ES-I3 (cell line): Measurements from ENCODE around the gene ITGB1BP2.
"Not testable (repeated sequence)": the region's sequence is repeated elsewhere in the genome, so short reads cannot be mapped to it uniquely, and the experiment has no call there.

Experiments used
- H3K36me3 ChIP-seq: 2 replicates; pipeline ENCODE4 v1.6.1; 2013; ENCODE audit warnings: mild to moderate bottlenecking, low read length, control low read depth, moderate library complexity; ENCODE audit not compliant: insufficient read depth
- H3K4me1 ChIP-seq: 2 replicates; pipeline ENCODE4 v1.6.1; 2013; ENCODE audit warnings: mild to moderate bottlenecking, control low read depth, low read length; ENCODE audit not compliant: insufficient read depth
- H3K9ac ChIP-seq: 2 replicates; pipeline ENCODE4 v1.6.1; 2013; ENCODE audit warnings: low read depth, mild to moderate bottlenecking, low read length, moderate library complexity
- H3K9me3 ChIP-seq: 2 replicates; pipeline ENCODE4 v1.6.1; 2013; ENCODE audit warnings: mild to moderate bottlenecking, low read length, moderate library complexity; ENCODE audit not compliant: control insufficient read depth, insufficient read depth

The ITGB1BP2 gene

DNA sequence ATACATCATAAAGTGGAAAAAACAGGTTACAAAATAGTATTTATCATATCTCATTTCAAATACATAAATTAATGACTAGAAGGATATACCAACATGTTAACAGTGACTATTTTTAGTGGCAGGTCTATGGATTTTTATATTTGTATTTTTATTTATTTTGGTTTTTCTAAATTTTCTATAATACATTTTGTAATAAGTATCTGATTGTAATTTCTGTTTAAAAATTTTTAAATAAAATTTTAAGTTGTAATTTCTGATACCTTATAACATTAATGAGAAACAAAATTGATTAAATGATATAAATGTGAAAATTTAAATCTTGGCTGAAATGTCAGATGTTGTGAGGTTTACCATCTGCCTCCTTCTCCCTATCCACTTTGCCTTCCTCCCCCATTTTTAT is 15.6 kb upstream of the ITGB1BP2 start:
- no peaks in the 10 kb centered on the region for H3K9me3 ChIP-seq
- peak overlapping the region; percentile 91; the same call in 1 of the 2 replicates for H3K9ac ChIP-seq
- H3K36me3 ChIP-seq: peaks cover 16% of the 10 kb centered on the region
- H3K4me1 ChIP-seq: no peaks in the 10 kb centered on the region

GRCh38 chrX:71291381-71291780 is 10.2 kb upstream of the ITGB1BP2 start:
- Histone ChIP-seq H3K36me3 (peaks cover 49% of the 10 kb centered on the region), H3K9ac (no peak overlapping the region), H3K4me1 (no peaks in the 10 kb centered on the region), H3K9me3 (no peaks in the 10 kb centered on the region)

DNA sequence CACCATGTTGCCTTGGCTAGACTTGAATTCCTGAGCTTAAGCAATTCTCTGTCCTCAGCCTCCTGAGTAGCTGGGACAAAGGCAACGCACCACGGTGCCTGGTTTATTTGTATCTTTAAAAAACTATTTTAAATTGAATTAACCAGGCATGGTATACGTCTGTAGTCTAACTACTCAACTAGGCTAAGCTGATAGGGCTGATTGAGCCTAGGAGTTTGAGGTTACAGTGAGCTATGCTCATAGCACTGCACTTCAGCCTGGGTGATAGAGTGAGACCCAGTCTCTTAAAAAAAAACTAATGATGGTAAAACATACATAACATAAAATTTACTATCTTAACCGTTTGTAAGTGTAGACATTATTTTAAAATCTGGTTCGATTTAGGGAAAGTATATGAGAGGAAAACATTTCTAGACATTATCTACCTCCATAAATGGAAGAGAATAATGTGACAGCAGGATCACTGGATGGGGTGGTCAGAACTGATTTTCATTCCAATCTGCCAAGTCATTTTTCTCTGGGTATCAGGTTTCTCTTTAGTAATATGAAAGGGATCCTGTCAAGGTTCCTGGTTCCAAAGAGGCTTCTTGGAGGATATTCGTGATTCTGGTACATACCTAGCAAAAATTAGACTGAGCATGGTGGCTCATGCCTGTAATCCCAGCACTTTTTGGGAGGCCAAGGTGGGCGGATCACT is 8.7 kb upstream of the ITGB1BP2 start:
- Histone ChIP-seq H3K9ac (no peak overlapping the region), H3K36me3 (peaks cover 57% of the 10 kb centered on the region), H3K4me1 (no peaks in the 10 kb centered on the region), H3K9me3 (no peaks in the 10 kb centered on the region)

GRCh38 chrX:71296806-71297205 is 4.7 kb upstream of the ITGB1BP2 start:
- no peaks in the 10 kb centered on the region for H3K9me3 ChIP-seq
- no peak overlapping the region for H3K9ac ChIP-seq
- no peaks in the 10 kb centered on the region for H3K4me1 ChIP-seq
- H3K36me3 ChIP-seq: peaks cover 52% of the 10 kb centered on the region

GRCh38 chrX:71298119-71298518 is 3.4 kb upstream of the ITGB1BP2 start:
- no peaks in the 10 kb centered on the region for H3K4me1 ChIP-seq
- peaks cover 43% of the 10 kb centered on the region for H3K36me3 ChIP-seq
- H3K9me3 ChIP-seq: no peaks in the 10 kb centered on the region
- no peak overlapping the region for H3K9ac ChIP-seq

- H3K9me3 ChIP-seq, H3K9ac ChIP-seq, H3K4me1 ChIP-seq: not testable (repeated sequence)
- peaks cover 36% of the 10 kb centered on the region for H3K36me3 ChIP-seq
Observed at GRCh38 chrX:71300064-71300463, 1.5 kb upstream of the ITGB1BP2 start.

- H3K9ac ChIP-seq, H3K9me3 ChIP-seq, H3K4me1 ChIP-seq: not testable (repeated sequence)
- peaks cover 36% of the 10 kb centered on the region for H3K36me3 ChIP-seq
Observed at GRCh38 chrX:71300495-71300894, 1.1 kb upstream of the ITGB1BP2 start.

GRCh38 chrX:71302461-71303213 is 1.1 kb downstream of the ITGB1BP2 start:
- Histone ChIP-seq H3K4me1 (no peaks in the 10 kb centered on the region), H3K9me3 (no peaks in the 10 kb centered on the region), H3K36me3 (peaks cover 24% of the 10 kb centered on the region), H3K9ac (no peak overlapping the region)

- H3K36me3 ChIP-seq: peaks cover 15% of the 10 kb centered on the region
Observed at GRCh38 chrX:71304561-71304960, 3.0 kb downstream of the ITGB1BP2 start.

DNA sequence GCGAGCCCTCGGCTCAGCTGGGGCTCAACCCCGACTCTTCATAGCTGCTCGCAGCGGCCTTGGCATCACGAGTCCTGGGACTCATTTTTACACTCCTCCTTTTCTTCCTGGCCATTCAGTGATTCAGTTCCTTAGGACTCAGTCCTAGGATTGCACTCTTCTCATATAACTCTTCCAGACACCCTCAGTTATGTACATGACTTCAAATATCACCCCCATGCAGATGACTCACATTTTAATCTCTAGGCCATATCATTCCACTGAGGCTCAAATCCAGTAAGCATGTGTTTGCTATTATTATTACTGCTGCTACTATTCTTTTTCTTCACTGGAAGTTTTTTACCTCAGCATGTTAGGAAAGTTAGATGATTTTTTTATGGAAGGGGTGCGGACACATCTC is 14.4 kb downstream of the ITGB1BP2 start:
- Histone ChIP-seq H3K4me1 (no peaks in the 10 kb centered on the region), H3K9ac (no peak overlapping the region), H3K9me3 (no peaks in the 10 kb centered on the region), H3K36me3 (no peaks in the 10 kb centered on the region)

More at GRCh38 chrX:71304561-71304960, 3.0 kb downstream of the ITGB1BP2 start:
- no peaks in the 10 kb centered on the region for H3K9me3 ChIP-seq
- H3K9ac ChIP-seq: no peak overlapping the region
- H3K4me1 ChIP-seq: no peaks in the 10 kb centered on the region

- not testable (repeated sequence) for H3K4me1 ChIP-seq, H3K9me3 ChIP-seq, H3K36me3 ChIP-seq, H3K9ac ChIP-seq
Observed at GRCh38 chrX:71316959-71317358, 15.4 kb downstream of the ITGB1BP2 start.

DNA sequence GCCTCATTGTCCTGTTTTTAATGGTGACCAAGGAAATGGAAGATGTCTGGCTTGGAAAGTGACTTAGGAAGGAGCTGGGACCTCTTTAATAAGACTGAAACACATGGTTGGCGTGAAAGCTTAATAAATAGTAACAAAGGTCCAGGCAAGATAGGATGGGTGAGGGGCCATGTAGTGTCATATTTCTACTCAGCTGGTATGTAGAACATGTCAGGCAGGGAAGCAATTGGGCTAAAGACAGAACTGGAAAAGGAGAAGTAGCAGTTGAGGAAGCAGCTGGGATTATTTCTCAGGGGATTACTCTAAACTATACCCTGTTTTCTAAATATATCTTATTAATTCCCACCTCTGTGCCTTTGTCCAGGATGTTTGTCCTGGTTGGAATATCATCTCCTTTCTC is 18.6 kb downstream of the ITGB1BP2 start:
- no peak overlapping the region for H3K9ac ChIP-seq
- H3K9me3 ChIP-seq: no peaks in the 10 kb centered on the region
- no peaks in the 10 kb centered on the region for H3K4me1 ChIP-seq
- no peaks in the 10 kb centered on the region for H3K36me3 ChIP-seq

- no peak overlapping the region for H3K9ac ChIP-seq
- no peaks in the 10 kb centered on the region for H3K36me3 ChIP-seq
- H3K9me3 ChIP-seq: no peaks in the 10 kb centered on the region
- H3K4me1 ChIP-seq: no peaks in the 10 kb centered on the region
Observed at GRCh38 chrX:71321731-71322130, 20.2 kb downstream of the ITGB1BP2 start.

GRCh38 chrX:71324452-71324851 is 22.9 kb downstream of the ITGB1BP2 start:
- H3K9me3 ChIP-seq, H3K9ac ChIP-seq, H3K4me1 ChIP-seq, H3K36me3 ChIP-seq: not testable (repeated sequence)

DNA sequence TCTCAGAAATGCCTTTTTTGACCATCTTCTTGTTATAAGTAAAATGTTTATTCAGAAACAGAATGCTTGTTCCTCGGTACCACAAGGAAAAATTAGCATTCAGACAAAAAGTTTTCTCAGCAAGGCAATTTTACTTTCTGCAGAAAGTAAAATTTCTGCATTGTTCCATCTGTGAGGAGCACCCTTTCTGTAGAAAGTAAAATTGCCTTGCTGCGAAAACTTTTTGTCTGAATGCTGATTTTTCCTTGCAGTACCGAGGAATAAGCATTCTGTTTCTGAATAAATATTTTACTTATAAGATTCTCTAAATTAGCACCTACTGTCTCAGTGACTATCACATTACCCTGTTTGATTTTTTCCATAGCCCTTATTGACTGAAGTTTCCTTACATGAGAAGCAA is 24.8 kb downstream of the ITGB1BP2 start:
- Histone ChIP-seq H3K36me3 (no peaks in the 10 kb centered on the region), H3K4me1 (no peaks in the 10 kb centered on the region), H3K9me3 (no peaks in the 10 kb centered on the region), H3K9ac (no peak overlapping the region)
